ENCODE measurements around the gene RTL9.
"Not testable (repeated sequence)": the region's sequence is repeated elsewhere in the genome, so short reads cannot be mapped to it uniquely, and the experiment has no call there.

GRCh38 chrX:110406250-110406649, 47.6 kb downstream of the RTL9 start:
- TF ChIP-seq CTCF (IDR thresholded peaks at IDR 0.05 in 8 of 11, conservative IDR thresholded peaks at IDR 0.05 in 3 of 11); POLR2A (IDR thresholded peaks at IDR 0.05): not testable (repeated sequence)

Data from spleen (tissue), 7 donors.